ENCODE results near the gene CDC25C. TPM values are rescaled to one million over a fixed set of nuclear protein-coding genes. Genes with fewer than 3 reads are reported as not detected.
"Not testable (repeated sequence)": the region's sequence is repeated elsewhere in the genome, so short reads cannot be mapped to it uniquely, and the experiment has no call there.

CDC25C gene
- total and polyA plus RNA-seq, 2 experiments from 2014 or later, result 2.9 to 4.5 TPM

- Histone ChIP-seq H3K27ac (no peak overlapping the region), H3K79me2 (ENCODE audit: insufficient read depth) (no peaks in the 10 kb centered on the region), H3K4me1 (ENCODE audit: insufficient read depth) (no peaks in the 10 kb centered on the region), H3K9me3 (ENCODE audit: low read depth) (no peaks in the 10 kb centered on the region), H3K36me3 (ENCODE audit: low read depth) (no peaks in the 10 kb centered on the region), H3K4me2 (ENCODE audit: unreplicated experiment) (no peak overlapping the region), H3K27me3 (replicated peaks; ENCODE audit: insufficient read depth) (peaks cover 25% of the 10 kb centered on the region), H3K9ac (no peak overlapping the region), H4K20me1 (ENCODE audit: insufficient read depth) (no peaks in the 10 kb centered on the region), H2AFZ (no peak overlapping the region), H3F3A (ENCODE audit: insufficient read depth) (no peaks in the 10 kb centered on the region), H3K4me3 (no peak overlapping the region), H3K9me2 (ENCODE audit: insufficient read depth) (no peaks in the 10 kb centered on the region)
- in situ Hi-C loops (cut with MboI), result no loop called here
- 47 to 54% methylated on average over 3 of the region's 3 CpGs for WGBS, 2 experiments (ENCODE audit: low coverage in 1 of 2, low lambda C conversion rate in 2 of 2, missing lambda C conversion rate in 2 of 2)
- TF ChIP-seq EZH2phosphoT487 (IDR thresholded peaks at IDR 0.05; ENCODE audit: insufficient read depth, low read depth), result no peak
- no peak for TF ChIP-seq EZH2 (IDR thresholded peaks at IDR 0.05; ENCODE audit: insufficient read depth, poor library complexity, severe bottlenecking)
- DNase-seq, result no peak
Measured at GRCh38 chr5:138252944-138253343, 78.7 kb downstream of the CDC25C start.

- H3K9me3 ChIP-seq (ENCODE audit: low read depth); H3K4me1 ChIP-seq (ENCODE audit: insufficient read depth); H3K4me2 ChIP-seq (ENCODE audit: unreplicated experiment); H3K27me3 ChIP-seq (replicated peaks; ENCODE audit: insufficient read depth); H3F3A ChIP-seq (ENCODE audit: insufficient read depth); H3K9ac ChIP-seq; H3K36me3 ChIP-seq (ENCODE audit: low read depth); H3K9me2 ChIP-seq (ENCODE audit: insufficient read depth); H3K4me3 ChIP-seq; H2AFZ ChIP-seq; H3K27ac ChIP-seq; H3K79me2 ChIP-seq (ENCODE audit: insufficient read depth); in situ Hi-C loops (cut with MboI); H4K20me1 ChIP-seq (ENCODE audit: insufficient read depth); DNase-seq: not testable (repeated sequence)
- WGBS, 2 experiments (ENCODE audit: low coverage in 1 of 2, low lambda C conversion rate in 2 of 2, missing lambda C conversion rate in 2 of 2), result 67 to 68% methylated on average over 2 of the region's 2 CpGs
Measured at GRCh38 chr5:138247800-138248199, 83.8 kb downstream of the CDC25C start.

- Histone ChIP-seq H3K79me2 (ENCODE audit: insufficient read depth) (no peaks in the 10 kb centered on the region), H3K9ac (no peak overlapping the region), H3K4me3 (no peak overlapping the region), H3K27me3 (replicated peaks; ENCODE audit: insufficient read depth) (peaks cover 14% of the 10 kb centered on the region), H3K36me3 (ENCODE audit: low read depth) (no peaks in the 10 kb centered on the region), H3K4me1 (ENCODE audit: insufficient read depth) (no peaks in the 10 kb centered on the region), H4K20me1 (ENCODE audit: insufficient read depth) (no peaks in the 10 kb centered on the region), H3F3A (ENCODE audit: insufficient read depth) (peaks cover 6% of the 10 kb centered on the region; the same call in 1 of the 2 replicates), H3K27ac (no peak overlapping the region), H3K9me2 (ENCODE audit: insufficient read depth) (no peaks in the 10 kb centered on the region), H3K4me2 (ENCODE audit: unreplicated experiment) (no peak overlapping the region), H3K9me3 (ENCODE audit: low read depth) (no peaks in the 10 kb centered on the region), H2AFZ (no peak overlapping the region)
- 72 to 80% methylated on average over 4 of the region's 4 CpGs for WGBS, 2 experiments (ENCODE audit: low coverage in 1 of 2, low lambda C conversion rate in 2 of 2, missing lambda C conversion rate in 2 of 2)
- no peak for DNase-seq
- TF ChIP-seq EZH2 (IDR thresholded peaks at IDR 0.05; ENCODE audit: insufficient read depth, poor library complexity, severe bottlenecking) (no peak), EZH2phosphoT487 (IDR thresholded peaks at IDR 0.05; ENCODE audit: insufficient read depth, low read depth) (no peak)
- in situ Hi-C loops (cut with MboI), result no loop called here
Measured at GRCh38 chr5:138246822-138247221, 84.8 kb downstream of the CDC25C start.

DNA sequence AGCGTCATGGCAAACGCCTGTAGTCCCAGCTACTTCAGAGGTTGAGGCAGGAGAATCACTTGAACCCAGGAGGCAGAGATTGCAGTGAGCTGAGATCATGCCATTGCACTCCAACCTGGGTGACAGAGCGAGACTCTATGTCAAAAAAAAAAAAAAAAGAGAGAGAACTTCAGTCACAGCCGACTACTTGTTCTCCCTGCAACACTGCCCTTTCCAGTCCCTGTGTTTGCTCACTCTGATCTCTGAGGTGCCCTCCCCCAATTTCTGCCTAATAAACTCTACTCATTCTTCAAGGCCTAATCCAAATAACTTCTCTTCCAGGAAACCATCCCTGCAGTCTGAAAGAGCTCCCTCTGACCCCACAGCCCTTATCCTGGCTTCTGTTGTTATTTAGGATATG is 85.3 kb downstream of the CDC25C start:
- H2AFZ ChIP-seq, result no peak overlapping the region
- in situ Hi-C loops (cut with MboI), result no loop called here

DNA sequence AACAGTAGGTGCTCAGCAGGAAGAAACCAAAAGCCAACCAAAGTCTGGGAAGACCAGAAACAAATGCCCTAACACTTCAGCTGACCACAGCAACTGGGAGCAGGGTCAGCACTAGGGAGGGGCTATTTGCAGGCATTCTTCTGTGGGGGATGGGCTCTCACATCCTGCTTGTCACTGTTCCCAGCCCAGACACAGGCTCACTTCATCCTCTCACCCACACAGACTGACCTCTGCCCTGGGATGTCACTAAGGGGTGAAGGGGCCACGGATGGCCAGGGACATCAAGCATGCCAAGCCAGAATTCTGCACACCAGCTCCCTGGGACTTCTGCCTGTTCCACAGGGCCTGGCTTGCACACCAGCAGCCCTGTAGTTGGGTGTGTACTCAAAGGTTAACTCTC is 85.9 kb downstream of the CDC25C start:
- Histone ChIP-seq H3K9ac (no peak overlapping the region), H3K27ac (no peak overlapping the region), H4K20me1 (ENCODE audit: insufficient read depth) (no peaks in the 10 kb centered on the region), H3K36me3 (ENCODE audit: low read depth) (no peaks in the 10 kb centered on the region), H3K9me2 (ENCODE audit: insufficient read depth) (no peaks in the 10 kb centered on the region), H3K4me3 (no peak overlapping the region), H3K4me2 (ENCODE audit: unreplicated experiment) (no peak overlapping the region), H3K9me3 (ENCODE audit: low read depth) (no peaks in the 10 kb centered on the region), H3K79me2 (ENCODE audit: insufficient read depth) (no peaks in the 10 kb centered on the region), H3K4me1 (ENCODE audit: insufficient read depth) (no peaks in the 10 kb centered on the region), H2AFZ (no peak overlapping the region), H3F3A (ENCODE audit: insufficient read depth) (peaks cover 6% of the 10 kb centered on the region; the same call in 1 of the 2 replicates), H3K27me3 (replicated peaks; ENCODE audit: insufficient read depth) (peaks cover 22% of the 10 kb centered on the region)
- 64 to 75% methylated on average over 1 of the region's 1 CpG for WGBS, 2 experiments (ENCODE audit: low coverage in 1 of 2, low lambda C conversion rate in 2 of 2, missing lambda C conversion rate in 2 of 2)
- no peak for DNase-seq
- in situ Hi-C loops (cut with MboI), result no loop called here
- no peak for TF ChIP-seq EZH2phosphoT487 (IDR thresholded peaks at IDR 0.05; ENCODE audit: insufficient read depth, low read depth)

More for the DNA sequence above, 85.3 kb downstream of the CDC25C start:
- Histone ChIP-seq H3K9me2 (ENCODE audit: insufficient read depth) (no peaks in the 10 kb centered on the region), H3K9me3 (ENCODE audit: low read depth) (no peaks in the 10 kb centered on the region), H3K27me3 (replicated peaks; ENCODE audit: insufficient read depth) (peaks cover 16% of the 10 kb centered on the region), H3K4me2 (ENCODE audit: unreplicated experiment) (no peak overlapping the region), H3F3A (ENCODE audit: insufficient read depth) (peaks cover 6% of the 10 kb centered on the region; the same call in 1 of the 2 replicates), H3K4me1 (ENCODE audit: insufficient read depth) (no peaks in the 10 kb centered on the region), H3K27ac (no peak overlapping the region), H3K36me3 (ENCODE audit: low read depth) (no peaks in the 10 kb centered on the region), H3K9ac (no peak overlapping the region), H3K4me3 (no peak overlapping the region), H3K79me2 (ENCODE audit: insufficient read depth) (no peaks in the 10 kb centered on the region), H4K20me1 (ENCODE audit: insufficient read depth) (no peaks in the 10 kb centered on the region)
- WGBS, 2 experiments (ENCODE audit: low coverage in 1 of 2, low lambda C conversion rate in 2 of 2, missing lambda C conversion rate in 2 of 2), result 80 to 82% methylated on average over 4 of the region's 4 CpGs
- TF ChIP-seq EZH2phosphoT487 (IDR thresholded peaks at IDR 0.05; ENCODE audit: insufficient read depth, low read depth) (no peak), EZH2 (IDR thresholded peaks at IDR 0.05; ENCODE audit: insufficient read depth, poor library complexity, severe bottlenecking) (no peak)
- no peak for DNase-seq

Data from GM23248 (cell line).